IgD-negative memory B cell (primary cell): ENCODE measurements around the gene NELFE. TPM values are rescaled to one million over a fixed set of nuclear protein-coding genes. Genes with fewer than 3 reads are reported as not detected.
"Not testable (repeated sequence)": the region's sequence is repeated elsewhere in the genome, so short reads cannot be mapped to it uniquely, and the experiment has no call there.

Source experiments
- H3K27ac Mint-ChIP-seq, 3 donors: one replicate each; pipeline ENCODE4 v1.8.0; 2020 to 2022; ENCODE audit warnings: mild to moderate bottlenecking in 3 of 3, mixed read lengths in 3 of 3, moderate library complexity in 1 of 3
- H3K27me3 Mint-ChIP-seq: one replicate; pipeline ENCODE4 v1.8.0; 2021; ENCODE audit warnings: mixed read lengths
- H3K36me3 Mint-ChIP-seq: one replicate; pipeline ENCODE4 v1.8.0; 2020; ENCODE audit warnings: mild to moderate bottlenecking, mixed read lengths
- H3K4me1 Mint-ChIP-seq, 3 donors: one replicate each; pipeline ENCODE4 v1.8.0; 2020 to 2022; ENCODE audit warnings: mixed read lengths in 3 of 3, mild to moderate bottlenecking in 1 of 3
- H3K4me3 Mint-ChIP-seq, 4 donors: one replicate each; pipeline ENCODE4 v1.8.0; 2020 to 2022; ENCODE audit warnings: mild to moderate bottlenecking in 4 of 4, mixed read lengths in 4 of 4, moderate library complexity in 3 of 4
- H3K9me3 Mint-ChIP-seq, 3 donors: one replicate each; pipeline ENCODE4 v1.8.0; 2020 to 2021; ENCODE audit warnings: mixed read lengths in 3 of 3, mild to moderate bottlenecking in 1 of 3
- polyA plus RNA-seq: library from polyadenylated mRNA; unstranded; fragments of 300-500 nt; fragmentation: Illumina TruSeq; gene quantifications from one replicate; pipeline ENCODE4 v1.2.3, GENCODE V29; 2021

NELFE gene
- polyA plus RNA-seq, 1 donor from 2014 or later = 51.3 TPM

GRCh38 chr6:31979238-31979898 is 20.6 kb upstream of the NELFE start:
- H3K36me3 Mint-ChIP-seq = peaks cover 3% of the 10 kb centered on the region
- H3K4me1 Mint-ChIP-seq = no peaks in the 10 kb centered on the region
- H3K9me3 Mint-ChIP-seq = no peaks in the 10 kb centered on the region
- H3K27ac Mint-ChIP-seq = peak overlapping the region in 1 of 3 donors; percentile 53
- no peaks in the 10 kb centered on the region for H3K27me3 Mint-ChIP-seq
- H3K4me3 Mint-ChIP-seq = no peak overlapping the region

DNA sequence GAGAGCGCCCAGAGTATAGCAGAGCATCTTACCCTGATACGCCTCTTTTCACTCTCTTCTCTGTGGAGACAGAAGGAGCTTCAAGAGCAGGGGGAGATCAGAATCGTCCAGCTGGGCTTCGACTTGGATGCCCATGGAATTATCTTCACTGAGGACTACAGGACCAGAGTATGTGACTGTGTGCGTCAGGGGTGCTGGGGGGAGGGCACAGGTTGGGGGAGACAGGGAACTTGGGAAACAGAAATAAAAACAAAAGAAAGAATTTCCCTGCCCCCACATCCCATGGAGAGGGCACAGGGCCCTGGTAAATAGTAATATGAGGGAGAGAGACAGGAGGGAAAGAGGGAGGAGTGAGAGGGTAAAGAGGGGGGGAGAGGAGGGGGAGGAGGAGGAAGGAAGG is 20.1 kb upstream of the NELFE start:
- H3K27me3 Mint-ChIP-seq = no peaks in the 10 kb centered on the region
- peaks cover 0 to 4% (median 0%) of the 10 kb centered on the region in 3 donors for H3K4me1 Mint-ChIP-seq
- peaks cover 3% of the 10 kb centered on the region for H3K36me3 Mint-ChIP-seq
- no peak overlapping the region for H3K27ac Mint-ChIP-seq
- no peaks in the 10 kb centered on the region for H3K9me3 Mint-ChIP-seq
- H3K4me3 Mint-ChIP-seq = peak overlapping the region in 1 of 4 donors; percentile 20

DNA sequence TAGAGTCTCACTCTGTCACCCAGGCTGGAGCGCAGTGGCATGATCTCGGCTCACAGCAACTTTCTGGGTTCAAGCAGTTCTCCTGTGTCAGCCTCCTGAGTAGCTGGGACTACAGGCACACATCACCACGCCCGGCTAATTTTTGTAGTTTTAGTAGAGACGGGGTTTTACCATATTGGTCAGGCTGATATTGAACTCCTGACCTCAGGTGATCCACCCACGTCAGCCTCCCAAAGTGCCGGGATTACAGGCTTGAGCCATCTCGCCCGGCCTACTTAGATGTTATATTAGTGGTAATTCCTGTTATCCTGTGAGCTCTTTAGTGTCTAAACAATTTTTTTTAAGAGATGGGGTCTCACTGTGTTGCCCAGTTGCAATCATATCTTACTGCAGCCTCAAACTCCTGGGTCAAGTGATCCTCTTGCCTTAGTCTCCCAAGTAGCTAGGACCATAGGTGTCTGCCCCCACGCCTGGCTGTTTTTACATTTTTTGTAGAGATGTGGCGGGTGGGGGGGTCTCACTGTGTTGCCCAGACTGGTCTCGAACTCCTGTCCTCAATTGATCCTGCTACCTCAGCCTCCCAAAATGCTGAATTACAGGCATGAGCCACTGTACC is 19.2 kb upstream of the NELFE start:
- Mint-ChIP-seq H3K4me1 (peaks cover 0 to 10% (median 8%) of the 10 kb centered on the region in 3 donors), H3K36me3 (peaks cover 3% of the 10 kb centered on the region), H3K9me3 (no peaks in the 10 kb centered on the region), H3K27me3 (no peaks in the 10 kb centered on the region), H3K27ac (no peak overlapping the region), H3K4me3 (no peak overlapping the region)

DNA sequence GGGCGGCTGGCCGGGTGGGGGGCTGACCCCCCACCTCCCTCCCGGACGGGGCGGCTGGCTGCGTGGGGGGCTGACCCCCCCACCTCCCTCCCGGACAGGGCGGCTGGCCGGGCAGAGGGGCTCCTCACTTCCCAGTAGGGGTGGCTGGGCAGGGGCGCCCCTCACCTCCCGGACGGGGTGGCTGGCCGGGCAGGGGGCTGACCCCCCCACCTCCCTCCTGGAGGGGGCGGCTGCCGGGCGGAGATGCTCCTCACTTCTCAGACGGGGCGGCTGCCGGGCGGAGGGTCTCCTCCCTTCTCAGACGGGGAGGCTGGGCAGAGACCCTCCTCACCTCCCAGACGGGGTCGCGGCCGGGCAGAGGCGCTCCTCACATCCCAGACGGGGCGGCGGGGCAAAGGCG is 17.3 kb upstream of the NELFE start:
- H3K27me3 Mint-ChIP-seq, H3K27ac Mint-ChIP-seq, H3K4me3 Mint-ChIP-seq, H3K9me3 Mint-ChIP-seq, H3K36me3 Mint-ChIP-seq: not testable (repeated sequence)
- peaks cover 0 to 17% (median 13%) of the 10 kb centered on the region in 3 donors for H3K4me1 Mint-ChIP-seq

DNA sequence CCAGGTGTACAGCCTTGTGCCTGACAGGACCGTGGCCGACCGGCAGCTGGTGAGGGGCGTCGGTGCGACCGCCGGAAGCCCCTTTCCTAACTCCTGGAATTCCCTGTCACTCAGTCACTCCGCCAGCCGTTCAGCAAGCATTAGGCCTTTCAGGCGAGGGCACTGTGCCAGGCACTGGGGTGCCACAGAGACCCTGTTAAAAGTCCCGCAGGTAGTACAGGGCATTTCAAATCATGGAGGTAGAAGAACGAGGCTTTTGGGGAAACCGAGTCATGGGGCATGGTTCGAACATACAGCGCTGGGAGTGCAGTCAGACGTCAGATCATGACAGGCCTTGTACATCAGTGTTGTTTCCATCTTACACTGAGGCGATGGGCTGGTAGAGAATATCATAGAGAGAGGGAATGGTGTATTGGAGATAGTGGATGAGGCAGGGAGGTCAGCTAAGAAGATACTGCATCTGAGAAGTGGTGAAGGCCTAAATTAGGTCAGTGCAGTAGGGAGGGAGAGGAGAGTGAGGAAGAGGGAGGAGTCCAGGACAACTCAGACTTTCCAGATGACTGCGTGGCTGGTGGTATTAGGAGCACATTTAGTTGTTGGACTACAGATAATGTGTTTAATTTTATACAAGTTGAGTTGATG is 14.1 kb upstream of the NELFE start:
- Mint-ChIP-seq H3K27ac (peak overlapping the region; percentile 99 to 100 (median 100)), H3K9me3 (no peaks in the 10 kb centered on the region), H3K4me3 (peak overlapping the region; percentile 94 to 98 (median 97)), H3K4me1 (peaks cover 0 to 23% (median 19%) of the 10 kb centered on the region in 3 donors), H3K36me3 (peaks cover 7% of the 10 kb centered on the region), H3K27me3 (peaks cover 2% of the 10 kb centered on the region)

DNA sequence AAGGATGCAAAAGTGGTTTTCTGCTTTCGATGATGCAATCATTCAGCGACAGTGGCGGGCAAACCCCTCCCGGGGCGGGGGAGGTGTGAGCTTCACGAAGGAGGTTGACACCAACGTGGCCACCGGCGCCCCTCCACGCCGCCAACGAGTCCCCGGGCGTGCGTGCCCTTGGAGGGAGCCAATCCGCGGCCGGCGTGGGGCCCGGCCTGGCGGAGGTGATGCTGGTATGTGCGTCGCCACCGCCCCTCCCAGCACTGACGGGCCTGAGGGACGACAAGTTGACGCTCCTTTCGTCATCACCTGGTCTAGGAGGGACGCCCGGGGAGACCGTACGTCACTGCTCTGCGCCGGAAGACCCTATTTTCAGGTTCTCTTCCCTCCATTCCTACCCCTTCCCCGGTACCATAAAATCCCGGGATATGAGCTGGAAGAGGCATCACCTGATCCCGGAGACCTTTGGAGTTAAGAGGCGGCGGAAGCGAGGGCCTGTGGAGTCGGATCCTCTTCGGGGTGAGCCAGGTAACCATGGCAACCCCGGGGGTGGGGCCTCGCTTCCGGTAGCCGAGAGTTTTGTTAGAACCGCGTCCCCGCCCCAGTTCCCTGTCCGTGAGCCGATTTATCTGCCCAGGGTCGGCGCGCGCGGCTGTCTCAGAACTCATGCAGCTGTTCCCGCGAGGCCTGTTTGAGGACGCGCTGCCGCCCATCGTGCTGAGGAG is 13.4 kb upstream of the NELFE start, which contains the start of gene DXO:
Gene DXO, minus strand, starts transcription at position 146 of the 716 bp plus-strand sequence. CDS start 463 bp downstream, outside the sequence.
- Mint-ChIP-seq H3K9me3 (no peaks in the 10 kb centered on the region), H3K27ac (peak within 1 kb of the TSS; percentile 99 to 100 (median 100)), H3K27me3 (peaks cover 2% of the 10 kb centered on the region), H3K4me3 (peak within 1 kb of the TSS; percentile 94 to 98 (median 97)), H3K4me1 (peaks cover 0 to 23% (median 19%) of the 10 kb centered on the region in 3 donors), H3K36me3 (peaks cover 7% of the 10 kb centered on the region)

DNA sequence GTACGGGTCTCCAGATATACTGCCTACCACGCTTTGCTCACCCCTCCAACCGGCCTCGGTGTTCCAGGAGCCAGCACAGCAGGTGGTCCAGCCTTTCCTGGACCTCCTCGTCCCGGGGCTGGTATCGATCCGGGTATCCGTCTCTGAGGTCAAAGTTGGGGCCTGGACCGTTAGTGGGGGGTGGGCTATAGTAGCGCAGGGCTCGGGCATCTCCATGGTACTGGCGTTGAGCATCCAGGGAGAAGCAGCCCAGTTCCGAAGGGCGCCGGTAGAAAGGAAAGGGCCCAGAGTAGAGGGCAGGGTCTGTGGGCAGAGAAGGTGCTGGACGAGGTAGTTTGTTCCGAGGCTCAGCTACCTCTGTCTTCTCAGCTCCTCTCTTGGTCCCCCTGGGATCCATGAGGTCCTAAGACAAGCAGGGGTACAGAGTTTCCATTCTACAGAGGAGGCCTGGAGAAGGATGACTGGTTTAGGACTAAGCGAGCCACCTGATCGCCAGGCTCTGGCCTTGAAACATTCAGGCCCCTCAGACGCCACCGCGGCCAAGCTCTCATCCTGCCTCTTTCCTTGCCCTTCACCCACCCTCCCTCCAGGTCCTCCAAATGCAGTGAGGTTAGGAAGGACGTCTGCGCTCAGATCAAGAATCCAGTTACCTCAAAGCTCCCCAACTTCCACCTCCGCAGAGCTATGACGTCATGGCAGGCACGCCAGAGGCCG is 12.7 kb upstream of the NELFE start:
- Mint-ChIP-seq H3K4me3 (peak overlapping the region; percentile 94 to 98 (median 97)), H3K27me3 (peaks cover 2% of the 10 kb centered on the region), H3K36me3 (peaks cover 7% of the 10 kb centered on the region), H3K27ac (peak overlapping the region; percentile 99 to 100 (median 100)), H3K4me1 (peaks cover 0 to 23% (median 20%) of the 10 kb centered on the region in 3 donors), H3K9me3 (no peaks in the 10 kb centered on the region)

DNA sequence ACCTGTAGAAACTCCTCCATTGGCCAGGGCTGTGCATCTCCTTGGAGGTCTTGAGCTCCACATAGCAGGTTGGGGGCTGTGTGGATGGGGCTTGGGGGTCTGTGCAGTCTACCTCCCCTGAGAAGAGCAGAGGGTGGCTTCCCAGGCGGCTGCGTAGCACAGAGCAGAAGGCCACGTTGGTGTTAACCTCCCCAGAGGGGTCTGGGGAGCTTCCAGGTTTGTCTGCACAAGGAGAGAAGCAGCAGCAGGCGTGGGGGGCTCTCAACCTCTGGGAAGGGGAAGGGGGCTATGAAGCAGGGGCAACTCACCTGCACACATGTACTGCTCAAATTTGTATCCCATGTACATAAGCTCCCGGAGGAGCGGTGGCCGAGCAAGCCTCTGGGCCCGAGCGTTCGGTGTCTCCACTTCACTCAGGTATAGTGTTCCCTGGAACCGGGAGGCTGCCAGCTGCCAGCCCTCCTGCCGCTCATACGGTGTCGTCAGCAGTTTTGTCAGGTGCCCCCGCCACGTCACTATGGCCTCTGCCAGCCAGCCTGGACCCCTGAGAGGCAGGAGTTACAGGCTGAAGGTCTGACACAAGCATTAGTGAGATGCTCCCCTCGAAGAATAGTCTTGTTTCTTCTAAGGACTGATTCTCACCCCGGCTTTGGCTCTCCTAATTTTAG is 12.0 kb upstream of the NELFE start:
- H3K4me1 Mint-ChIP-seq = peaks cover 0 to 23% (median 20%) of the 10 kb centered on the region in 3 donors
- peak overlapping the region; percentile 99 to 100 (median 100) for H3K27ac Mint-ChIP-seq
- peaks cover 7% of the 10 kb centered on the region for H3K36me3 Mint-ChIP-seq
- H3K27me3 Mint-ChIP-seq = peaks cover 2% of the 10 kb centered on the region
- H3K4me3 Mint-ChIP-seq = peak overlapping the region; percentile 94 to 98 (median 97)
- no peaks in the 10 kb centered on the region for H3K9me3 Mint-ChIP-seq

- Mint-ChIP-seq H3K27ac (peak overlapping the region; percentile 86 to 100 (median 99)), H3K27me3 (peaks cover 2% of the 10 kb centered on the region), H3K4me1 (peaks cover 0 to 23% (median 20%) of the 10 kb centered on the region in 3 donors), H3K9me3 (no peaks in the 10 kb centered on the region), H3K4me3 (peak overlapping the region; percentile 60 to 98 (median 84)), H3K36me3 (peaks cover 9% of the 10 kb centered on the region)
These were observed 11.2 kb upstream of the NELFE start for GRCh38 chr6:31969712-31970603.

- H3K4me1 Mint-ChIP-seq = peaks cover 0 to 23% (median 19%) of the 10 kb centered on the region in 3 donors
- peaks cover 2% of the 10 kb centered on the region for H3K27me3 Mint-ChIP-seq
- peak overlapping the region in 2 of 3 donors; percentile 43 to 100 for H3K27ac Mint-ChIP-seq
- peak overlapping the region in 3 of 4 donors; percentile 17 to 98 (median 88) for H3K4me3 Mint-ChIP-seq
- no peaks in the 10 kb centered on the region for H3K9me3 Mint-ChIP-seq
- H3K36me3 Mint-ChIP-seq = peaks cover 9% of the 10 kb centered on the region
These were observed 10.3 kb upstream of the NELFE start for GRCh38 chr6:31968791-31969711.

DNA sequence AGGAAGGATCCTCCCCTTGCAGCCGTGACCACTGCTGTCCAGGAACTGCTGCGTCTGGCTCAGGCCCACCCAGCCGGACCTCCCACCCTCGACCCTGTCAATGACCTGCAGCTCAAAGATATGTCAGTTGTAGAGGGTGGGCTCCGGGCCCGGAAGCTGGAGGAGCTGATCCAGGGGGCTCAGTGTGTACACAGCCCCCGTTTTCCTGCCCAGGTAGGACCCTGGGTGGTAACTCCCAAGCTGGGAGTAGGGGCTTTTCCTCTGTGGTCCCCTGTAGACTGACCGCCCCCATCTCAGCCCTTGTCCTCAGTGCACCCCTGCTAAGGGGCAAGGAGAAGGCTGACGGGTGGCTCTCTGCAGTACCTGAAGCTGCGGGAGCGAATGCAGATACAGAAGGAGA is 9.6 kb upstream of the NELFE start:
- peaks cover 0 to 18% (median 14%) of the 10 kb centered on the region in 3 donors for H3K4me1 Mint-ChIP-seq
- peak overlapping the region in 1 of 4 donors; percentile 98 for H3K4me3 Mint-ChIP-seq
- H3K27me3 Mint-ChIP-seq = peaks cover 2% of the 10 kb centered on the region
- peak overlapping the region in 1 of 3 donors; percentile 100 for H3K27ac Mint-ChIP-seq
- H3K9me3 Mint-ChIP-seq = no peaks in the 10 kb centered on the region
- H3K36me3 Mint-ChIP-seq = peaks cover 9% of the 10 kb centered on the region

GRCh38 chr6:31967926-31968320 is 9.2 kb upstream of the NELFE start:
- Mint-ChIP-seq H3K27me3 (peaks cover 2% of the 10 kb centered on the region), H3K36me3 (peaks cover 9% of the 10 kb centered on the region), H3K4me3 (peak overlapping the region in 1 of 4 donors; percentile 24), H3K4me1 (peaks cover 0 to 14% (median 10%) of the 10 kb centered on the region in 3 donors), H3K27ac (peak overlapping the region in 2 of 3 donors; percentile 48 to 84), H3K9me3 (no peaks in the 10 kb centered on the region)
